Measurements from ENCODE around the gene ITGB1. TPM values are rescaled to one million over a fixed set of nuclear protein-coding genes. Genes with fewer than 3 reads are reported as not detected.

The ITGB1 gene
- total RNA-seq, 1 experiment from 2014 or later: 223 TPM

DNA sequence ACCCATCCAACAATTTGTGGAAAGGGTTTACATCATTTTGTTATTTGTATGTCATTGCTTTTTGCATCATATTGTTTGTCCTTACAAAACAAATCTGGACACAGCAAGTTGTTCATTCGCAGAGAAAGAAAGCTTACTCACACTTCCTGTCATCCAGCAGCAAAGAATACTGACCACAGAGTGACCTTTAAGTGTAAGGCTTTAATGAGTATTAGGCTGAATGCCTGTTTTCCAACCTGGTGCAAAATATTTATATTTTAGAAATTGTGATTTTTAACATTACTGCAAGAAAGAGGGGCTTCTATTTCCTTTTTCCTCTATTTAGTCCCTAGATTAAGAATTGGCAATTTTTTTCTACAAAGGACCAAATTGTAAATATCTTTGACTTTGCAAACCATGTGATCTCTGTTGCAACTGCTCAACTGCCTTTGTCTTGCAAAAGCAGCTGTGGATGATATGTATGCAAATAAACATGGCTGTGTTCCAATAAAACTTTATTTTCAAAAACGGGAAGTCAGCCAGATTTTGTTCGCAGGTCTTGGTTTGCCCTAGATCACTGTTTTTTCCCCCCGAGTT lies 27.8 kb upstream of the ITGB1 start:
- Mint-ChIP-seq H3K4me1 (peaks cover 21 to 34% of the 10 kb centered on the region in 2 experiments), H3K4me3 (no peak overlapping the region), H3K36me3 (ENCODE audit: insufficient read depth in 1 of 3, low read depth in 3 of 3) (peaks cover 0 to 1% (median 0%) of the 10 kb centered on the region in 3 experiments; a peak in 1 of 7 replicates), H3K27me3 (ENCODE audit: low read depth) (no peaks in the 10 kb centered on the region), H3K9me3 (peaks cover 0 to 3% of the 10 kb centered on the region in 2 experiments; a peak in 1 of 5 replicates), H3K27ac (no peak overlapping the region)
- no peak overlapping the region for H4K91ac ChIP-seq (ENCODE audit: insufficient read length, low read depth, low read length)
- H3K4ac ChIP-seq (ENCODE audit: low read depth, low read length): no peak overlapping the region
- no CpG with 5 or more reads among the region's 4 CpGs for WGBS (ENCODE audit: extremely low coverage, insufficient read length, low lambda C conversion rate)
- no peak overlapping the region for H2BK12ac ChIP-seq (ENCODE audit: insufficient read length, low read depth, low read length)
- H3K23ac ChIP-seq (ENCODE audit: insufficient read length, low read depth, low read length): no peak overlapping the region
- H3K27ac ChIP-seq (ENCODE audit: insufficient read length, low read depth, low read length): no peak overlapping the region
- no peak overlapping the region for H3K9ac ChIP-seq (ENCODE audit: extremely low read depth, insufficient read length, low read length)
- no peaks in the 10 kb centered on the region for H3K9me3 ChIP-seq (ENCODE audit: control insufficient read depth, low read depth, low read length)
- H4K20me1 ChIP-seq (ENCODE audit: control insufficient read depth, insufficient read depth, insufficient read length): no peaks in the 10 kb centered on the region
- H3K14ac ChIP-seq (ENCODE audit: insufficient read depth, low read length): no peak overlapping the region
- no peak for TF ChIP-seq CTCF (conservative IDR thresholded peaks at IDR 0.05)
- no peak overlapping the region for H2BK5ac ChIP-seq (ENCODE audit: insufficient read length, low read length)
- no peak for DNase-seq
- no peak overlapping the region for H2BK120ac ChIP-seq (ENCODE audit: low read depth, low read length, poor library complexity, severe bottlenecking)
- no peak overlapping the region for H3K4me2 ChIP-seq (ENCODE audit: insufficient read depth, insufficient read length, low read length)
- no peak overlapping the region for H3T11ph ChIP-seq (ENCODE audit: low read length)
- H3K18ac ChIP-seq (ENCODE audit: insufficient read length, low read depth, low read length): no peak overlapping the region
- no peak overlapping the region for H3K56ac ChIP-seq (ENCODE audit: insufficient read length, low read depth, low read length)
- no peak overlapping the region for H2BK20ac ChIP-seq (ENCODE audit: low read depth, low read length, poor library complexity, severe bottlenecking)
- H2AFZ ChIP-seq (ENCODE audit: low read length): no peak overlapping the region
- no peak overlapping the region for H4K8ac ChIP-seq (replicated peaks; ENCODE audit: insufficient read length, low read depth, low read length)
- no peaks in the 10 kb centered on the region for H3K27me3 ChIP-seq (ENCODE audit: insufficient read depth, low read length)
- no peaks in the 10 kb centered on the region for H3K4me1 ChIP-seq (ENCODE audit: insufficient read depth, low read length)
- H2AK5ac ChIP-seq (ENCODE audit: insufficient read length, low read length): no peak overlapping the region
- H4K5ac ChIP-seq (ENCODE audit: insufficient read length, low read depth, low read length): no peak overlapping the region
- no peaks in the 10 kb centered on the region for H3K79me2 ChIP-seq (ENCODE audit: insufficient read depth, low read length)
- H3K23me2 ChIP-seq (ENCODE audit: insufficient read length, low read depth, low read length, poor library complexity, severe bottlenecking): no peaks in the 10 kb centered on the region
- no peaks in the 10 kb centered on the region for H3K79me1 ChIP-seq (ENCODE audit: insufficient read depth, low read depth, low read length, poor library complexity, severe bottlenecking)
- H2BK15ac ChIP-seq (ENCODE audit: low read depth, low read length): no peak overlapping the region

Data from H9 (cell line).